ENCODE results near the gene CS.

Gene CS

GRCh38 chr12:56308714-56309113 lies 8.6 kb upstream of the CS start:
- H3K9me3 ChIP-seq (ENCODE audit: severe bottlenecking): no peaks in the 10 kb centered on the region
- H3K27me3 ChIP-seq (ENCODE audit: insufficient read depth, poor library complexity, severe bottlenecking): no peaks in the 10 kb centered on the region
- H3K27ac ChIP-seq (ENCODE audit: poor library complexity, severe bottlenecking): no peak overlapping the region
- ATAC-seq (ENCODE audit: low read depth): no peak
- no peaks in the 10 kb centered on the region for H3K4me1 ChIP-seq (ENCODE audit: insufficient read depth, poor library complexity, severe bottlenecking)
- H3K36me3 ChIP-seq (ENCODE audit: low read depth): peaks cover 62% of the 10 kb centered on the region
- no peak overlapping the region for H3K4me3 ChIP-seq (ENCODE audit: severe bottlenecking)
- TF ChIP-seq CTCF (IDR thresholded peaks at IDR 0.05; ENCODE audit: poor library complexity, severe bottlenecking): no peak
- DNase-seq (ENCODE audit: low spot score): no peak

- peaks cover 54% of the 10 kb centered on the region for H3K36me3 ChIP-seq (ENCODE audit: low read depth)
- H3K4me3 ChIP-seq (ENCODE audit: severe bottlenecking): no peak overlapping the region
Observed at GRCh38 chr12:56307221-56307965, 7.3 kb upstream of the CS start.

GRCh38 chr12:56304872-56305590 lies 4.9 kb upstream of the CS start:
- no peak overlapping the region for H3K4me3 ChIP-seq (ENCODE audit: severe bottlenecking)
- ATAC-seq (ENCODE audit: low read depth) (no peak), DNase-seq (ENCODE audit: low spot score) (no peak)
- no peaks in the 10 kb centered on the region for H3K9me3 ChIP-seq (ENCODE audit: severe bottlenecking)
- H3K27me3 ChIP-seq (ENCODE audit: insufficient read depth, poor library complexity, severe bottlenecking): no peaks in the 10 kb centered on the region
- peaks cover 4% of the 10 kb centered on the region for H3K4me1 ChIP-seq (ENCODE audit: insufficient read depth, poor library complexity, severe bottlenecking)
- peaks cover 41% of the 10 kb centered on the region for H3K36me3 ChIP-seq (ENCODE audit: low read depth)
- no peak overlapping the region for H3K27ac ChIP-seq (ENCODE audit: poor library complexity, severe bottlenecking)
- TF ChIP-seq CTCF (IDR thresholded peaks at IDR 0.05; ENCODE audit: poor library complexity, severe bottlenecking): no peak

More at GRCh38 chr12:56307221-56307965, 7.3 kb upstream of the CS start:
- no peak for ATAC-seq (ENCODE audit: low read depth)
- H3K27ac ChIP-seq (ENCODE audit: poor library complexity, severe bottlenecking): no peak overlapping the region
- H3K9me3 ChIP-seq (ENCODE audit: severe bottlenecking): no peaks in the 10 kb centered on the region
- DNase-seq (ENCODE audit: low spot score): no peak
- no peaks in the 10 kb centered on the region for H3K27me3 ChIP-seq (ENCODE audit: insufficient read depth, poor library complexity, severe bottlenecking)
- H3K4me1 ChIP-seq (ENCODE audit: insufficient read depth, poor library complexity, severe bottlenecking): no peaks in the 10 kb centered on the region
- TF ChIP-seq CTCF (IDR thresholded peaks at IDR 0.05; ENCODE audit: poor library complexity, severe bottlenecking): no peak

- Histone ChIP-seq H3K27ac (ENCODE audit: poor library complexity, severe bottlenecking) (no peak overlapping the region), H3K9me3 (ENCODE audit: severe bottlenecking) (no peaks in the 10 kb centered on the region), H3K27me3 (ENCODE audit: insufficient read depth, poor library complexity, severe bottlenecking) (no peaks in the 10 kb centered on the region), H3K4me1 (ENCODE audit: insufficient read depth, poor library complexity, severe bottlenecking) (peaks cover 4% of the 10 kb centered on the region), H3K36me3 (ENCODE audit: low read depth) (peaks cover 36% of the 10 kb centered on the region), H3K4me3 (ENCODE audit: severe bottlenecking) (no peak overlapping the region)
- DNase-seq (ENCODE audit: low spot score): no peak
- no peak for TF ChIP-seq CTCF (IDR thresholded peaks at IDR 0.05; ENCODE audit: poor library complexity, severe bottlenecking)
- no peak for ATAC-seq (ENCODE audit: low read depth)
Observed at GRCh38 chr12:56304276-56304675, 4.1 kb upstream of the CS start.

All from RWPE2 (cell line).